Measurements from ENCODE around the gene TNS1. TPM values are rescaled to one million over a fixed set of nuclear protein-coding genes. Genes with fewer than 3 reads are reported as not detected.

The TNS1 gene
- total and polyA plus RNA-seq, 4 donors: 67.0 to 377 (median 208) TPM

DNA sequence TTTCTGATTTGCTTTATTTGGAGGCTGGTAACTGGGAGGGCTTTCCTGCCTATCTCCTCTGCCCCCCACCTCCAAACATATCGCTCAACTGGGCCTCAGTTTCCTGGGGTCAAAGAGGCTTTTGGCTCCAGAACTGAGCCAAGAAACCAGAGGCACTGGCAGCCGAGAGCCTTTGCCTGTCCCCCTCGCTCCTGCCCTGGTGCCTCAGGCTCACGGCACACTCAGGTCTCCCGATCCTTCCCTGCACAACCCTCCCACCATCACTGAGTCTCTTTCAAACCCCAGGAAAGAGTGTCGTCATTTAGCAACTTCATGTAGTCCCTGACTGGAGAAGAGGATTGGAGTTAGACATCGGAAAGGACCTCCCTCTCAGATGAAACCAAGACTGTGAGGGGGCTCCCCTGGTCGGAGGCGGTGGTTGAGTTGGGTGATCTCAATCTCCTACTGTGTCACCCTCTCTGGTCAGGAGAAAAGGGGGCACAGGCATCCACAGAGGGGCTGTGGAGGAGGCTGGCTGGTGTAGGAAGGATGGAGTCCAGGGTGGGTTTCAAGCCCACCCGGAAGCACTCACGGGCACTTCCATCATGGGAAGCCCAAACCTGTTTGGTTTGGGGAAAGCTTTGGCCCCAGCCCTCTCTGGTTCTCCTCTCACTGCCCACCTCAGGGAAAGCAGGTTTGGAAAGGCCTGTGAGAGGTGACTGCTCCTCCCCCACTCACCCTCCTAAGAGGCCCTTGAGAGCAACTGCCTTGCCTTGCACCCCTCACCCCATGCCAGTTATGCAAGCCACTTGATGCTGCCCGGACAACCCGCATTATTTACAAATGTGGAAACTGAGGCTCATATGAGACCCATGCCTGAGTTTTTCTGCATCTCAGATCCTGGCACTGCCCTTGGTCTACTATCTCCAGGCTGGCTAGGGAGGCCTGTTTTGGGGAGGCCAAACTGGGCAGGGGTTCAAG, 62.3 kb downstream of the TNS1 start:
- TF ChIP-seq, protein P1, sequence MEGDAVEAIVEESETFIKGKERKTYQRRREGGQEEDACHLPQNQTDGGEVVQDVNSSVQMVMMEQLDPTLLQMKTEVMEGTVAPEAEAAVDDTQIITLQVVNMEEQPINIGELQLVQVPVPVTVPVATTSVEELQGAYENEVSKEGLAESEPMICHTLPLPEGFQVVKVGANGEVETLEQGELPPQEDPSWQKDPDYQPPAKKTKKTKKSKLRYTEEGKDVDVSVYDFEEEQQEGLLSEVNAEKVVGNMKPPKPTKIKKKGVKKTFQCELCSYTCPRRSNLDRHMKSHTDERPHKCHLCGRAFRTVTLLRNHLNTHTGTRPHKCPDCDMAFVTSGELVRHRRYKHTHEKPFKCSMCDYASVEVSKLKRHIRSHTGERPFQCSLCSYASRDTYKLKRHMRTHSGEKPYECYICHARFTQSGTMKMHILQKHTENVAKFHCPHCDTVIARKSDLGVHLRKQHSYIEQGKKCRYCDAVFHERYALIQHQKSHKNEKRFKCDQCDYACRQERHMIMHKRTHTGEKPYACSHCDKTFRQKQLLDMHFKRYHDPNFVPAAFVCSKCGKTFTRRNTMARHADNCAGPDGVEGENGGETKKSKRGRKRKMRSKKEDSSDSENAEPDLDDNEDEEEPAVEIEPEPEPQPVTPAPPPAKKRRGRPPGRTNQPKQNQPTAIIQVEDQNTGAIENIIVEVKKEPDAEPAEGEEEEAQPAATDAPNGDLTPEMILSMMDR (IDR thresholded peaks at IDR 0.05; ENCODE audit: control extremely low read depth, extremely low read depth): no peak
- Histone ChIP-seq H3K27ac (ENCODE audit: low read depth in 1 of 2, low read length in 1 of 2) (peak overlapping the region; percentile 89 to 95), H3K36me3 (ENCODE audit: control insufficient read depth in 4 of 4, insufficient read depth in 4 of 4, low read length in 4 of 4) (peaks cover 0 to 8% (median 0%) of the 10 kb centered on the region in 4 donors), H3K9ac (ENCODE audit: insufficient read depth in 1 of 2, low read length in 2 of 2) (peak overlapping the region in 1 of 2 donors; percentile 8), H3K4me1 (ENCODE audit: control insufficient read depth in 5 of 5, insufficient read depth in 5 of 5, low read length in 5 of 5) (peaks cover 17 to 95% (median 50%) of the 10 kb centered on the region in 5 donors), H3K4me3 (peak overlapping the region; percentile 63), H3K27me3 (ENCODE audit: control insufficient read depth in 3 of 3, insufficient read depth in 3 of 3, low read length in 2 of 3) (no peaks in the 10 kb centered on the region), H3K9me3 (ENCODE audit: control insufficient read depth in 4 of 4, insufficient read depth in 3 of 4, low read length in 3 of 4) (no peaks in the 10 kb centered on the region)
- no peak for ATAC-seq (ENCODE audit: insufficient read depth, low FRiP score)
- DNase-seq: peak; percentile 43 to 77 (median 63)
- 47 to 69% methylated on average over 13 of the region's 13 CpGs for WGBS, 2 donors

DNA sequence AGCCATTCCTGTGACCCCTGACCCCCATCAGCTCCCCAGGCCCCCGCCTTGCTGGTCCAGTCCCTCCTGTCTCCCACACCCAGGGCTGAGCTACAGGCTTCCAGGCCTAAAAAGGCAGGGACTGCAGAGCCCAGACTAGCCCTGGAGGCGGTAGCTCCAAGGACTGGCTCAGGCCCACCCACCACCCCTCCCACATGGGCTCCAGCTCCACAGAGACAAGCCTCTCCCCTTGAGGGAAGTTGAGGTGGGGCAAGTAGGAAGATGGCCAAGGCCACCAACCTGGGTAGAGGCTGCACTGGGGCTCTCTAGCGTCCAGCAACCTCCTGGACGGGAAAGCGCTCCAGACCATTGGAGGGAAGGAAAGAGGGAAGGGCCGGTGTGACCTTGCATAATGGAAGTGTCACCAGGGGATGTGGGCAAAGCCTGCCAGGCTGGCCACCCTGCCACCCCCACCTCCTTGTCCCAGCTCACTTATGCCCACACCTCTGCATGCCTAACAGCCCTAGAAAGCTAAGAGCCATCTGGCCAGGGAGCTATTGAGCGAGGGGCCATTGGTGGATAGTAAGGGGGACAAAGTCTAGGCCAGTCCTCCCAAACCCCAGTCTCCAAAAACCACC, 63.1 kb downstream of the TNS1 start:
- no peaks in the 10 kb centered on the region for H3K27me3 ChIP-seq (ENCODE audit: control insufficient read depth in 3 of 3, insufficient read depth in 3 of 3, low read length in 2 of 3)
- no peak overlapping the region for H3K9ac ChIP-seq (ENCODE audit: insufficient read depth in 1 of 2, low read length in 2 of 2)
- H3K4me3 ChIP-seq: peak overlapping the region; percentile 26
- TF ChIP-seq, protein P1 (IDR thresholded peaks at IDR 0.05; ENCODE audit: control extremely low read depth, extremely low read depth): no peak
- ATAC-seq (ENCODE audit: insufficient read depth, low FRiP score) (no peak), DNase-seq (no peak)
- peaks cover 0 to 8% (median 0%) of the 10 kb centered on the region in 4 donors for H3K36me3 ChIP-seq (ENCODE audit: control insufficient read depth in 4 of 4, insufficient read depth in 4 of 4, low read length in 4 of 4)
- H3K4me1 ChIP-seq (ENCODE audit: control insufficient read depth in 5 of 5, insufficient read depth in 5 of 5, low read length in 5 of 5): peaks cover 20 to 99% (median 56%) of the 10 kb centered on the region in 5 donors
- H3K27ac ChIP-seq (ENCODE audit: low read depth in 1 of 2, low read length in 1 of 2): peak overlapping the region; percentile 89 to 95
- H3K9me3 ChIP-seq (ENCODE audit: control insufficient read depth in 4 of 4, insufficient read depth in 3 of 4, low read length in 3 of 4): no peaks in the 10 kb centered on the region
- WGBS, 2 donors: 40 to 62% methylated on average over 7 of the region's 7 CpGs

DNA sequence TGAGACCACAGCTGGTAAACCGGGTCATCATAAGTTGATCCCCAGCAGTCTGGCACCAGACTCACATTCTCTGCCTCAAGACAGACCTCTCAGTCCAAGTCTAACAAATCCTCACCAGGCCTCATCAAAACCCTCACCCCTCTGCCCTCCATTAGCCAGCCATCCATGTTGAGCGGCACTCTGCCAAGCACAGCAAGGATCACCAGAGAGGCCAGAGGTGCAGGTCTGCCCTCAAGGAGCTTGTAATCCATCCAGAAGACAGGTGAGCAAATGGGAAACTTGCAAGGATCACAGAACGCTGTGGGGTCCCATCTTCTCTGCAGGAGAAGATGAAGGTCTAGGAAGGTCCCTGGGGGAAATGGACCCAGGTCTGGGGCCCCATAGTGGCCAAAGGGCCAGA, 63.6 kb downstream of the TNS1 start:
- Histone ChIP-seq H3K27ac (ENCODE audit: low read depth in 1 of 2, low read length in 1 of 2) (peak overlapping the region; percentile 89 to 95), H3K4me1 (ENCODE audit: control insufficient read depth in 5 of 5, insufficient read depth in 5 of 5, low read length in 5 of 5) (peaks cover 20 to 99% (median 61%) of the 10 kb centered on the region in 5 donors), H3K27me3 (ENCODE audit: control insufficient read depth in 3 of 3, insufficient read depth in 3 of 3, low read length in 2 of 3) (no peaks in the 10 kb centered on the region), H3K9me3 (ENCODE audit: control insufficient read depth in 4 of 4, insufficient read depth in 3 of 4, low read length in 3 of 4) (no peaks in the 10 kb centered on the region), H3K36me3 (ENCODE audit: control insufficient read depth in 4 of 4, insufficient read depth in 4 of 4, low read length in 4 of 4) (peaks cover 0 to 8% (median 0%) of the 10 kb centered on the region in 4 donors), H3K4me3 (no peak overlapping the region), H3K9ac (ENCODE audit: insufficient read depth in 1 of 2, low read length in 2 of 2) (no peak overlapping the region)
- WGBS, 2 donors: 81 to 85% methylated on average over 3 of the region's 3 CpGs
- no peak for DNase-seq
- TF ChIP-seq, protein P1 (IDR thresholded peaks at IDR 0.05; ENCODE audit: control extremely low read depth, extremely low read depth): no peak
- ATAC-seq (ENCODE audit: insufficient read depth, low FRiP score): no peak
